IMR-90 (cell line): ENCODE data around the gene CELA2B. TPM values are rescaled to one million over a fixed set of nuclear protein-coding genes. Genes with fewer than 3 reads are reported as not detected.

ENCODE experiments used
- ATAC-seq: fragments of 200-7000 bp; cut with Tn5 transposase; 2 replicates; pipeline ENCODE4 v1.9.1; 2020; ENCODE audit warnings: low read depth, mild to moderate bottlenecking, moderate library complexity
- BruUV-seq: library from RNA; stranded (reverse); fragments of 400-500 nt; replicated peaks from 2 replicates; lab custom pipeline; 2021; lab: Mats Ljungman, UMichigan
- CTCF ChIA-PET: fragments of 300-600 bp; formaldehyde crosslinking; extraction: SDS; loops from one replicate; lab custom pipeline; 2021; ENCODE audit warnings: antibody characterized with exemption; lab: Yijun Ruan, JAX
- POLR2A ChIA-PET: fragments of 300-600 bp; sonication (Branson Sonifier 250); formaldehyde crosslinking; loops from one replicate; lab custom pipeline; 2022; ENCODE audit warnings: antibody characterized with exemption; ENCODE audit not compliant: unreplicated experiment; lab: Charles Lee
- DNase-seq: peaks from one replicate; pipeline ENCODE4 v3.0.0; 2013
- H2AFZ ChIP-seq: replicated peaks from 2 replicates; pipeline ENCODE3; 2013; ENCODE audit warnings: low read length, mild to moderate bottlenecking; ENCODE audit not compliant: poor library complexity
- H2AK5ac ChIP-seq: 2 replicates; pipeline ENCODE4 v1.6.1; 2013; ENCODE audit warnings: low read depth, low read length, inconsistent platforms
- H2AK9ac ChIP-seq: replicated peaks from 2 replicates; pipeline ENCODE3; 2013; ENCODE audit warnings: mild to moderate bottlenecking, low read depth, low read length, moderate library complexity; ENCODE audit not compliant: poor library complexity
- H2BK120ac ChIP-seq: 2 replicates; pipeline ENCODE4 v1.6.1; 2013; ENCODE audit warnings: low read depth, low read length, inconsistent platforms
- H2BK15ac ChIP-seq: 3 replicates; pipeline ENCODE4 v1.6.1; 2013; ENCODE audit warnings: low read depth, low read length, inconsistent platforms
- H2BK20ac ChIP-seq: 2 replicates; pipeline ENCODE4 v1.6.1; 2013; ENCODE audit warnings: low read depth, mild to moderate bottlenecking, inconsistent platforms, low read length, moderate library complexity
- H2BK5ac ChIP-seq: 2 replicates; pipeline ENCODE4 v1.6.1; 2013; ENCODE audit warnings: mild to moderate bottlenecking, low read depth, low read length, inconsistent platforms; ENCODE audit not compliant: poor library complexity, severe bottlenecking
- H3K14ac ChIP-seq: replicated peaks from 2 replicates; pipeline ENCODE4 v1.6.1; 2013; ENCODE audit warnings: low read depth, low read length, inconsistent platforms
- H3K18ac ChIP-seq: 2 replicates; pipeline ENCODE4 v1.6.1; 2013; ENCODE audit warnings: low read depth, low read length, control low read depth
- H3K23ac ChIP-seq: 2 replicates; pipeline ENCODE4 v1.6.1; 2013; ENCODE audit warnings: low read depth, low read length, inconsistent platforms
- H3K27ac ChIP-seq: 2 replicates; pipeline ENCODE4 v1.5.1; 2013; ENCODE audit warnings: mild to moderate bottlenecking, control low read depth, low read length; ENCODE audit not compliant: insufficient read depth
- H3K27me3 ChIP-seq: 2 replicates; pipeline ENCODE4 v1.6.1; 2013; ENCODE audit warnings: low read length; ENCODE audit not compliant: control insufficient read depth, insufficient read depth
- H3K36me3 ChIP-seq: 2 replicates; pipeline ENCODE4 v1.6.1; 2013; ENCODE audit warnings: low read length, mixed read lengths; ENCODE audit not compliant: control insufficient read depth, insufficient read depth
- H3K4ac ChIP-seq: 2 replicates; pipeline ENCODE4 v1.6.1; 2013; ENCODE audit warnings: low read depth, low read length, inconsistent platforms
- H3K4me1 ChIP-seq: 2 replicates; pipeline ENCODE4 v1.6.1; 2013; ENCODE audit warnings: low read length, mixed read lengths; ENCODE audit not compliant: control insufficient read depth, insufficient read depth
- H3K4me2 ChIP-seq: 2 replicates; pipeline ENCODE4 v1.6.1; 2013; ENCODE audit warnings: low read depth, mild to moderate bottlenecking, control low read depth, low read length, moderate library complexity
- H3K4me3 ChIP-seq: 2 replicates; pipeline ENCODE4 v1.5.1; 2013; ENCODE audit warnings: low read depth, mild to moderate bottlenecking, control low read depth, low read length, moderate library complexity; ENCODE audit not compliant: insufficient read depth
- H3K56ac ChIP-seq: 2 replicates; pipeline ENCODE4 v1.6.1; 2013; ENCODE audit warnings: low read length, inconsistent platforms; ENCODE audit not compliant: insufficient read depth; ENCODE audit errors: extremely low read depth
- H3K79me1 ChIP-seq, 2 experiments: 2 replicates each; pipeline ENCODE4 v1.6.1; 2013; ENCODE audit warnings: low read length in 2 of 2, inconsistent platforms in 1 of 2, low read depth in 1 of 2
- H3K9ac ChIP-seq: 2 replicates; pipeline ENCODE4 v1.6.1; 2013; ENCODE audit warnings: low read depth, low read length, control low read depth
- H3K9me1 ChIP-seq: 2 replicates; pipeline ENCODE4 v1.6.1; 2013; ENCODE audit warnings: low read length, inconsistent platforms; ENCODE audit not compliant: insufficient read depth
- H3K9me3 ChIP-seq: 2 replicates; pipeline ENCODE4 v1.6.1; 2013; ENCODE audit warnings: low read length; ENCODE audit not compliant: control insufficient read depth, insufficient read depth
- H4K20me1 ChIP-seq: 2 replicates; pipeline ENCODE4 v1.6.1; 2013; ENCODE audit warnings: low read length, inconsistent platforms; ENCODE audit not compliant: insufficient read depth
- H4K5ac ChIP-seq: 2 replicates; pipeline ENCODE4 v1.6.1; 2013; ENCODE audit warnings: mild to moderate bottlenecking, low read depth, low read length, control low read depth
- H4K8ac ChIP-seq, 2 experiments: 2 replicates each; pipeline ENCODE4 v1.6.1; 2013; ENCODE audit warnings: low read depth in 2 of 2, low read length in 2 of 2, control low read depth in 1 of 2, inconsistent platforms in 1 of 2
- H4K91ac ChIP-seq: 2 replicates; pipeline ENCODE4 v1.6.1; 2013; ENCODE audit warnings: low read depth, low read length, inconsistent platforms; ENCODE audit not compliant: insufficient read depth
- BHLHE40 ChIP-seq: fragments of 150-350 bp; IDR thresholded peaks from 2 replicates; pipeline ENCODE4 v1.6.1; 2016; ENCODE audit warnings: mild to moderate bottlenecking, low read depth, low read length
- CEBPB ChIP-seq: IDR thresholded peaks from 2 replicates; pipeline ENCODE4 v1.6.1; 2012; ENCODE audit warnings: low read depth, low read length, improper control_type of control experiment
- CTCF ChIP-seq: conservative IDR thresholded peaks from 2 replicates; pipeline ENCODE4 v1.5.1; 2012; ENCODE audit warnings: mild to moderate bottlenecking, low read depth, low read length, improper control_type of control experiment
- ELK1 ChIP-seq: fragments of 150-350 bp; IDR thresholded peaks from 2 replicates; pipeline ENCODE4 v1.6.1; 2016; ENCODE audit warnings: low read depth, mild to moderate bottlenecking, low read length, moderate library complexity, borderline replicate concordance
- FOS ChIP-seq: fragments of 150-350 bp; IDR thresholded peaks from 2 replicates; pipeline ENCODE4 v1.6.1; 2016; ENCODE audit warnings: low read depth, low read length
- MAZ ChIP-seq: IDR thresholded peaks from 2 replicates; pipeline ENCODE4 v1.6.1; 2012; ENCODE audit warnings: low read depth, mild to moderate bottlenecking, low read length, improper control_type of control experiment, moderate library complexity, borderline replicate concordance
- MXI1 ChIP-seq: IDR thresholded peaks from 2 replicates; pipeline ENCODE4 v1.6.1; 2012; ENCODE audit warnings: low read depth, mild to moderate bottlenecking, low read length, moderate library complexity, borderline replicate concordance
- NFE2L2 ChIP-seq: fragments of 150-350 bp; IDR thresholded peaks from 2 replicates; pipeline ENCODE4 v1.6.1; 2016; ENCODE audit warnings: low read depth, mild to moderate bottlenecking, low read length
- POLR2A ChIP-seq: IDR thresholded peaks from 2 replicates; pipeline ENCODE4 v1.6.1; 2012; ENCODE audit warnings: mild to moderate bottlenecking, low read depth, low read length
- RAD21 ChIP-seq: IDR thresholded peaks from 2 replicates; pipeline ENCODE4 v1.6.1; 2012; ENCODE audit warnings: low read length, improper control_type of control experiment
- RCOR1 ChIP-seq: IDR thresholded peaks from 2 replicates; pipeline ENCODE4 v1.6.1; 2012; ENCODE audit warnings: mild to moderate bottlenecking, low read length, improper control_type of control experiment; ENCODE audit not compliant: insufficient replicate concordance
- RFX5 ChIP-seq: IDR thresholded peaks from 2 replicates; pipeline ENCODE4 v1.8.0; 2012; ENCODE audit warnings: low read depth, mild to moderate bottlenecking, low read length, moderate library complexity
- USF2 ChIP-seq: fragments of 150-350 bp; IDR thresholded peaks from 2 replicates; pipeline ENCODE4 v1.6.1; 2017; ENCODE audit warnings: mild to moderate bottlenecking, antibody characterized with exemption, low read length, low read depth
- WGBS, 2 experiments: methylation state at CpG; one replicate each; pipeline versions ENCODE4 v1.1.5 to v1.1.7; 2013; ENCODE audit warnings: missing lambda C conversion rate in 2 of 2; ENCODE audit not compliant: insufficient read length in 1 of 2; ENCODE audit errors: extremely low coverage in 2 of 2; 5-methylcytosine and 5-hydroxymethylcytosine counted together
- dilution Hi-C: fragments of 300-500 bp; cut with HindIII; formaldehyde crosslinking; loops from one replicate; pipeline ENCODE4 v1.14.3; 2018; ENCODE audit warnings: low sequenced_read_pairs; ENCODE audit not compliant: unreplicated experiment
- in situ Hi-C: fragments of 300-500 bp; cut with MboI; formaldehyde crosslinking; loops from 3 replicates; pipeline ENCODE4 v1.14.3; 2019; ENCODE audit warnings: low sequenced_read_pairs, inconsistent platforms, mixed read lengths
- intact Hi-C: fragments of 100-400 bp; cut with micrococcal nuclease; formaldehyde crosslinking; loops from 2 replicates; pipeline ENCODE4 v1.10.0; 2022
- polyA plus RNA-seq, 3 experiments: library from polyadenylated mRNA; depleted of rRNA; stranded (reverse); fragments of >200 nt; gene quantifications; 2 replicates each; pipeline ENCODE4 v1.2.3, GENCODE V29; 2012; ENCODE audit warnings: low replicate concordance in 1 of 3
- total RNA-seq: library from RNA; depleted of rRNA; stranded (reverse); fragments of >200 nt; gene quantifications from 2 replicates; pipeline ENCODE4 v1.2.3, GENCODE V29; 2012

The CELA2B gene
- total and polyA plus RNA-seq, 2 of the 4 experiments (the other 2 are of a cell fraction): not detected

- POLR2A ChIA-PET: no interaction called here
- no peak overlapping the region for H3K27ac ChIP-seq
- no peak overlapping the region for H4K5ac ChIP-seq
- H3K36me3 ChIP-seq: peaks cover 4% of the 10 kb centered on the region; the same call in 1 of the 2 replicates
- no peak overlapping the region for H4K8ac ChIP-seq
- H3K4me1 ChIP-seq: no peaks in the 10 kb centered on the region
- no peak overlapping the region for H3K4me3 ChIP-seq
- no peaks in the 10 kb centered on the region for H3K27me3 ChIP-seq
- no peak overlapping the region for H3K18ac ChIP-seq
- no peak overlapping the region for H2BK120ac ChIP-seq
- no peaks in the 10 kb centered on the region for H4K20me1 ChIP-seq
- H3K4ac ChIP-seq: no peak overlapping the region
- no peaks in the 10 kb centered on the region for H3K9me3 ChIP-seq
- no peak overlapping the region for H4K91ac ChIP-seq
- H2BK20ac ChIP-seq: no peak overlapping the region
- no peak overlapping the region for H3K14ac ChIP-seq
- no peak overlapping the region for H2BK15ac ChIP-seq
- CTCF ChIA-PET: interaction anchor here (0.6 to 0.9 kb wide), 2 partner anchors 10 to 197 kb away, joined by 3 to 4 read pairs; no protein-coding TSS in a partner anchor
- no peak overlapping the region for H2AFZ ChIP-seq
- DNase-seq: no peak
- no peak for ATAC-seq
- H2AK9ac ChIP-seq: no peak overlapping the region
- no peak overlapping the region for H2AK5ac ChIP-seq
- no peaks in the 10 kb centered on the region for H3K9me1 ChIP-seq
- H3K23ac ChIP-seq: no peak overlapping the region
- no peak overlapping the region for H3K56ac ChIP-seq
- H3K4me2 ChIP-seq: no peak overlapping the region
- no peak overlapping the region for H2BK5ac ChIP-seq
- H3K9ac ChIP-seq: no peak overlapping the region
- intact Hi-C loops (loop anchor here (1.0 kb wide), 1 partner anchor 177 kb away; no protein-coding TSS in a partner anchor), dilution Hi-C loops (no loop called here), in situ Hi-C loops (loop anchor here (10.0 kb wide), 1 partner anchor 186 kb away; no protein-coding TSS in a partner anchor)
- H3K79me1 ChIP-seq: no peaks in the 10 kb centered on the region
- WGBS, 2 experiments: 30% methylated on average over 2 of the region's 19 CpGs; no CpG with 5 or more reads in 1 of the 2 experiments
- no TSS peak for BruUV-seq
- TF ChIP-seq NFE2L2: no peak
- TF ChIP-seq RAD21: no peak
- TF ChIP-seq ELK1: no peak
- TF ChIP-seq RFX5: no peak
- no peak for TF ChIP-seq CEBPB
- no peak for TF ChIP-seq MXI1
- TF ChIP-seq BHLHE40: no peak
- no peak for TF ChIP-seq MAZ
- no peak for TF ChIP-seq USF2
- no peak for TF ChIP-seq RCOR1
- no peak for TF ChIP-seq FOS
- no peak for TF ChIP-seq POLR2A
- no peak for TF ChIP-seq CTCF
Observed at GRCh38 chr1:15500184-15501178, 24.6 kb downstream of the CELA2B start.
